ENCODE data around the gene MACROD1.
A peak's percentile ranks its signal among the peaks of the same experiment; 100 is the strongest.
"Not testable (repeated sequence)": the region's sequence is repeated elsewhere in the genome, so short reads cannot be mapped to it uniquely, and the experiment has no call there.

The MACROD1 gene

DNA sequence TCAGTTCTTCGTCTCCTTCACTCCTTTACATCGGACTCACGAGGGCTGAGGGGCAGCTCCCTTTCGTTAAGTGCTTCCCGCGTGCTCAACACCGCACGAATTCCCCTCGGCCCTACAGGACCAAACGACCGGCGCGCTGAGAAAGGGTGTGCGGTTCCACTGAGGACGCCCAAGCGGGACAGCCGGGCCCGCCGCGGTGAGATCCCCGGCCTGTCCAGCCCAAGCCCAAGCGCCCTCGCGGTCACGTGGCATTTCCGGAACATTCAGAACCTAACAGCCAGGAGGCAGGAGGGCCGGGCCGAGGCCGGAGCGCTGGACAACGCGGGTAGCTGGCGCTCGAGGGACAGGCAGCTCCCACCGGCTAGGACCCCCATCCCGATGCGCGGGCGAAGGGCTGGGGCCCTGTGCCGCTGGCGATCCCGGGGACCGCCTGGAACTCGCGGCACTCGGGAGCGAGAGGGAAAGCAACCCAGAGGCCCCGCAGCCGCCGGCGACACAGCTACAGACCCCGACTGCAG lies 19.3 kb upstream of the MACROD1 start:
- DNase-seq: peak; percentile 83

DNA sequence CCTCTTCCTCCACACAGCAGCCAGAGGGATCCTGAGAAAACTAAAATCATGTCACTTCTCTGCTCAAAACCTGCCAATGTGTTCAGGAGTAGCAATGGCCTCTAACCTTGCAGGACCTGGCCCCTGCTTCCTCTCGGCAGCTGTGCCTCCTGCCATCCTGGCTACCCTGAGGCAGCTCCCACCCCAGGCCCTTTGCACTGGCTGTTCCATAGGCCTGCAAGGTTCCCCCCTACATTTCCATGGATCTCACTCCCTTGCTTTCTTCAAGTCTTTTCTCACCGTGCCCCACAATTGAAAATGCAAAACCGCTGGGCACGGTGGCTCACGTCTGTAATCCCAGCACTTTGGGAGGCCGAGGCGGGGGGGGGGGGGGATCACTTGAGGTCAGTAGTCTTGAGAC lies 18.0 kb upstream of the MACROD1 start:
- DNase-seq: no peak

DNA sequence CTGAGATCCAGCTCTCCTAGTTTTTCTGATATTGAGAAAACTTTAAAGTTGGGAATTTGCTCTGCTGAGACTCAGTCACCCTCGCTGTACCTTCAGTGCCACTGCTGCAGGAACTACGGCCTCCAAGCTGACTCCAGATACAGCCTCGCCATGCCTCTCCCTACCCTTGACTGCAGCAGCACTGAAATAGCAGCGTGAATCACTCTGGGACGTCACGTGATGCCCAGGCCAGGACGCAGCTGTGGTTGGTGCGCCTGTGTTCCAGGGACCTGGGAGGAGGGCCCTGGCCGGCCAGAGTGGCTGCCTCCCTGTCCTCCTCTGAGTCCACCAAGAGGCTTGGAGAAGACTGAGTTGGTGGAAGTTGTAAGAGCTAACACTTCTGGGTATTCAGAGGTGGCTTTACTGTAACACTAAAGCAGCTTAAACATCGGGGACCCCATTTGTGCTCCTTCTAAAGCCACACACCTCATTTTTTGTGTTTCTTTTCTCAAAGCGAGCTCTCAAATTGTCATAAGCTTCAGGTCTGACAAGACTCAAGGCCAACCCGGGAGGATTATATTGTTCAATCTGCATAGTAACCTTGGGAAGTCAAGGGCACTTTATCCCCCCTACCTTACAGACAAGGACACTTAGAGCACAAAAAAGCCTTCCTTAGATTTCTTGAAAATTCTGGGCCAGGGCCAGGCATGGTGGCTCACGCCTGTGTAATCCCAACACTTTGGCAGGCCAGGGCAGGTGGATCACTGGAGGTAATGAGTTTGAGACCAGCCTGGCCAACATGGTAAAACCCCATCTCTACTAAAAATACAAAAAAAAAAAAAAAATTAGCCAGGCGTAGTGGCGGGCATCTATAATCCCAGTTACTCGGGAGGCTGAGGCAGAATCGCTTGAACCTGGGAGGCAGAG lies 15.8 kb upstream of the MACROD1 start:
- DNase-seq: no peak

DNA sequence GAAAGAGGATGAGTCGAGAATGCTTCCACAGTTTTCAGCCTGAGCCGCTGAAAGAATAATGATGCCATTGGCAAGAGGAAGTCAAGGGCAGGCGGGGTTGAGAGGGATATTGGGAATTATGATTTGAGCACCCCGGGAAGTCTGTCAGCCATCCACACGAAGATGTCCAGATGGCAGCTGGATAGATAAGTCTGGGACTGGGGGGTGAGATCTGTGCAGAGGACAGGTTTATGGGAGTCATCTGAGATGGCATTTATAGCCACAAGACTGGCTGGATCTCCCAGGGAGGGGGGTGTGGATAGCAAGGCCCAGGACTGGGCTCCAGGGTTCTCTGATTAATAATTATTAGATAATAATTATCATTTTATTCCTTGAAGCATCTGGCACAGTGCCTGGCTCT lies 15.0 kb upstream of the MACROD1 start:
- no peak for DNase-seq

DNA sequence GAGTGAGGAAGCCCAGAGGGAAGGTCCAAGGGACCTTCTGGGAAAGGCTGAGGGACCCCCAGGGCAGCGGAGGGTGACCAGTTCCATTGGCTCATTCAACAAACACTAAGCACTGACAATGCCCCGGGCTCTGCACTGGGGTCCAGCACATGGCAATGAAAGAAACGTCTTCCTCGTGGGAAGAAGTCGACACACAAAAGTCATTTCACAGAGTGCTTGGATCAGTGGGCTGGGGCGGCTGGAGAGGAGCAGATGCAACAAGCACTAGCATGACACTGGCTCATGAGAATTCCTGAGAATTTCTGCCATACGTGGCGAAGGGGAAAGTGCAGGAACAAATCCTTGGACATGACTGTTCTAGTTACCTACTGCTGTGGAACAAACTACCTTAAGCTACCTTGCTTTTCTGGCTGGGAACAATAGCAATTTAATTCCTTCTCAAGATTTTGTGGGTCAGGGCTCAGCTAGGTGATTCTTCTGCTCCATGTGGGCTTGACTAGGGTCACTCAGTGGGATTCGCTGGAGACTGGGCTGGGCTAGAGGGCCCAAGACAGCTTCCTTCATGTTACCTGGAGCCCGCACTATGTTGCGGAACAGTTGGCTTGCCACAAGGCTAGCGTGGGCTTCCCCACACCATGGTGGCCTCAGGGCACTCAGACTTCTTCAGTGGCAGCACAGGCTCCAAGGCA lies 13.2 kb upstream of the MACROD1 start:
- no peak for DNase-seq

DNA sequence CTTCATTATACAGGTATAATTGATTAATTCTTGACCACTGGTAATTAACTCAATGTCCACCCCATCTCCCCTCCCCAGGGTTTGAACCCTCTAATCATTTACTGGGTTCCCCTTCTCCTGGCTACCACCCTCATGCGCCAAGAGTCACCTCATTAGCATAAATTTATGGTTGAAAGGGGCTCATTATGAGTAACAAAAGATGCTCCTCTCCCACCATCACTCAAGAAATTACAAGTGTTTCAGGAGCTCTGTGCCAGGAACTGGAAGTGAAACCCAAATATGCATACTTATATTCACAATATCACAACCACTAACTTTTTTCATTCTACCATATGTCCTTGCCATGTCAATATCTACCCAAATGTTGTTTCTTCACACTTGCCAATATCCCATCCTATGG lies 12.3 kb upstream of the MACROD1 start:
- DNase-seq: no peak

DNA sequence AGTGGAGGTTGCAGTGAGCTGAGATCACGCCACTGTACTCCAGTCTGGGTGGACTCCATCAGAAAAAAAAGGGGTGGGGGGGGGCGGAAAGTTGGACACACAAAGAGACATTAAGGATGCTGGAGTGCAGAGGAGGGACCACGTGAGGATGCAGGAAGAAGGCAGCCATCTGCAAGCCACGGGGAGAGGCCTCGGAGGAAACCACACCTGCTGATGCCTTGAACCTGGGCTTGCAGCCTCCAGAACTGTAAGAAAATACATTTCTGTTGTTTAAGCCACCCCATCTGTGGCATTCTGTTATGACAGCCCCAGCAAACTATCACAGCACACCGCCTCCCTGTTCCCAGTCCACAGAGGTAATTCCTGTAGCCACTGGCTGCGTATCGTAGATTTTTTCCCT lies 10.8 kb upstream of the MACROD1 start:
- DNase-seq: no peak

DNA sequence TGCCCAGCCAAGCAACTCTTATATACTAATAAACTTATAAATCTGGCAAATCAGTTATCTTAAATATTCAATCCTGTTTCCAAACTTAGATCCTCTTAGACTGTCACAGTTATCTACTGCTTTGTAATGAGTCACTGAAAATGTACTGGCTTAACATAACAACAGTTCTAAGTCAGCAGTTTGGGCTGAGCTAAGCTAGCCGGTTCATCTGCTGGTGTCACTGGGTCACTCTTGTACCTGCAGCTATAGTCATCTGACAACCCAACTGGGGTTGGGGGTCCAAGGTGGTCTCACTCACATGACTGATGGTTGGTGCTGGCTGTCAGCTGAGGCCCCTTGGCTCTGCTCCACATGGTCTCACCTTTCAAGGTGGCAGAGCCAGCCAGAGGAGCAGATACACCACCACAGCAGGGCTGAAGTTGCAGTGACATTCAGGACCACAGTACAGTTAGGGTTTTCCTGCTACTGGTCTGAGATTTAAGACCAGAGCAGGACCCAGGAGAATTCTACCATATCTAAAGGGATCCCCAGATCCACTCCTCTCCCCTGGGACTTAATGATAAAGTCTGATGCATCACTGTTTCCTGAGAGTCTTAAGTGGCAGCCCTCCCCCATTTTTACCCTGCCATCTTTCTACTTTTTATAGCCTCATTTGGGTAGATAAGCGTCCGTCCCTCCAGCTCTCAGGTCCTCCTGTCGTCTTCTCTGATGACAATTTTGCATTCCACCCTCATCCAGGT lies 7.9 kb upstream of the MACROD1 start:
- no peak for DNase-seq

DNA sequence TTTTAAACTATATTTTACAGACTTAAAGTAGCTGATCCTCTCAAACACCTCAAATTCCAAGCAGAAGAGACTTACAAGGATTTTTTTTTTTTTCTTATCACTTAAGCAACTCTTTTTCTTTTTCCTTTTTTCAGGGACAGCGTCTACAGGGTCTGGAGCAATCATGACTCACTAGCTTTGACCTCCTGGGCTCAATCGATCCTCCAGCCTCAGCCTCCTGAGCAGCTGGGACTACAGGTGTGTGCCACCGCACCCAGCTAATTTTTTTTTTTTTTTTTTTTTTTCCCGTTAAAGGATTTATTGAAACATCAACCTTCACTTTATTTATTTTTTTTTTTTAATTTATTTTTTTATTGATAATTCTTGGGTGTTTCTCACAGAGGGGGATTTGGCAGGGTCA lies 4.5 kb upstream of the MACROD1 start:
- no peak for DNase-seq

DNA sequence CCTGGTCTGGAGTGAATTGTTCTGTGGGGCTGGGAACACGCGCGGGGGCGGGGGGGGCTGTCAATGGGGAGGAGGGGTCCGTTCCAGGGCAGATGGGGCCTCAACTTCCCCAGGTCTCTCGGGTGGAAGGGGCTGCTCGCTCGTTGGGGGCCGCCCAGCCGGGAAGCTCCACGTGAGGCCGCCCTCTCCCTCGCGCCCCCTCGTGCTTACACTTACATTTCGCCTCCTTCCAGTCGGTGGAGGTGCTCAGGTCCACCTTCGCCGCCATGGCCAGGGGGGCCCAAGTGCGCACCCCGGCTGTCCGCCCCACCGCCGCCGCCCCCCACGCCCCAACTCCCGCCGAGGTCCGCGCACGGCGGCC lies 452 bp downstream of the MACROD1 start:
- DNase-seq: no peak

DNA sequence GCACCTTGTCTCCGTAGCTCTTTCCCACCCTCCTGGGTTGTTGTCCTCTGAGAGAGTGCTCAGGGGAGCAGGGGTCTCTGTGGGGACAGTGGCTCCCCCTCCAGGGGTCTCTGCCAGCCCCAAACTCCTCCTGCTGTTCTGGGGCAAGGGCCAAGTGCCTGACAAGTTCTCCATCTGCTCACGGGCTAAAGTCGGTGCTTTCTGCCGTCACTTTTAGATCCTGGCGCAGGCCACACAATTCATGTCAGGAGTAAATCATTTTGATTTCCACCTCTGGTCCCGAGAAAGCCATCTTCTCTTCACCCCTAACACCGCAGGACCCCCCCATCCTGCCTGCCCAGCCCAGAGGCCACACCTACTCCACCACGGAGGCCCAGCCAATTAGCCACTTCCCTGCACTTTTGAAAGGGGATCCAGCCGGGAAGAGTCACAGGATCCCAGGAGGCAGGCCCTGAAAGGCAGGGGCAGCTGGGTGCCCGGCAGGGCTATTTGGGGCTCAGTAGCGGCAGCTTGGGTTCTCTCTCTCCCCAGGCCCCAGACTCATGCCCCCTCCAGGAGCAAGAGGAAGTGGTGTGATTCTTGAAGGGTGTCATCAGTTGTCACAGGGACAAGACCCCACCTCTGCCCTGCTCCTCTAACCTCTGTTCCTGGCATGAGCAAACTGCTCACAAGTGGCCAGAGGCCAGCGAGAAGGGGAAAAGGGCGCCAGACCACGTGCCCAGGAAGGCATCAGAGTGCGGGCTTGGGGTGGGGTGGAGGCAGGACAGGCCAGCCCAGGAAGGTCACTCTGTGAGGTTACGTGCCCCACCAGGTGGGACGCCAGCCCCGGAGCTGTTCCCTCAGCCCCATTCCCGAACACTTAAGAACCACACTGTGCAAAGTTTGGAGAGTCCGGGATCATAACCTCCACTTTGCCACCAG lies 1.3 kb downstream of the MACROD1 start:
- no peak for DNase-seq

DNA sequence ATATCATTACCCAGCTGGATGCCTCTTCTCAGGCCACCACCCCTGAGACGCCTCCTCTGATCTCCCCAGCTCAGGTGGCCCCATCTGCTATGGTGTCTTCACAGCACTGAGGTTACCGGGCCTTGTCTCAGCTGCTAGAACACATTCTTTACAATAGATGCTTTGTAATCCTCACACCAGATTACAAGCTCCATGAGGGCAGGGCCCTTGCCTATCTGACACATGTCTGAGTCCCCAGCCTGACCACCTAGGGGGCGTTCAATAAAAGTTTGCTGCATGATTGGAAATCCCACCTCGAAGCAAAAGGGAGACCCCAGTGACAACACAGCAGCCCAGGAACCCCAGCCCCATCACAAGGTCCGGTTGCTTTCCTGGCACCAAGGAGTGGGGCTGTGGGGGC lies 2.0 kb downstream of the MACROD1 start:
- DNase-seq: no peak

DNA sequence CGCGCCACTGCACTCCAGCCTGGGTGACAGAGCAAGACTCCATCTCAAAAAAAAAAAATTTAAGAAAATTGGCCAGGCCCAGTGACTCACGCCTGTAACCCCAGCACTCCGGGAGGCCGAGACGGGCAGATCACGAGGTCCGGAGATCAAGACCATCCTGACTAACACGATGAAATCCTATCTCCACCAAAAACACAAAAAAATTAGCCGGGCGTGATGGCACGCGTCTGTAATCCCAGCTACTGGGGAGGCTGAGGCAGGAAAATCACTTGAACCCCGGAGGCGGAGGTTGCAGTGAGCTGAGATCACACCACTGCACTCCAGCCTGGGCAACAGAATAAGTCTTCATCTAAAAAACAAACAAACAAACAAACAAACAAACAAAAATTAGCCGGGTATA lies 3.1 kb downstream of the MACROD1 start:
- not testable (repeated sequence) for DNase-seq

DNA sequence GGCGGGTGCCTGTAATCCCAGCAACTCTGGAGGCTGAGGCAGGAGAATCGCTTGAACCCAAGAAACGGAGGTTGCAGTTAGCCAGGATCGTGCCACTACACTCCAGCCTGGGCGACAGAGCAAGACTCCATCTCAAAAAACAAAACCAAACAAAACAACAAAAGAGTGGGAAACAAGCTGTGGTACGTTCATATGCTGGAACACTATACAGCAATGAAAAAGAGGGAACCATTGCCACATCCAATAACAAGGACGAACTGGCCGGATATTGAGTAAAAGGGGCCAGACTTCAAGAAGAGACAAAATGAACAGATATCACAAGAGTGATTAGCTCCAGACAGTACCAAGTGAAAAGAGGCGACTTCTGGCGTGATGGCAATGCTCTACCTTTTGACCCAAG lies 4.9 kb downstream of the MACROD1 start:
- no peak for DNase-seq

DNA sequence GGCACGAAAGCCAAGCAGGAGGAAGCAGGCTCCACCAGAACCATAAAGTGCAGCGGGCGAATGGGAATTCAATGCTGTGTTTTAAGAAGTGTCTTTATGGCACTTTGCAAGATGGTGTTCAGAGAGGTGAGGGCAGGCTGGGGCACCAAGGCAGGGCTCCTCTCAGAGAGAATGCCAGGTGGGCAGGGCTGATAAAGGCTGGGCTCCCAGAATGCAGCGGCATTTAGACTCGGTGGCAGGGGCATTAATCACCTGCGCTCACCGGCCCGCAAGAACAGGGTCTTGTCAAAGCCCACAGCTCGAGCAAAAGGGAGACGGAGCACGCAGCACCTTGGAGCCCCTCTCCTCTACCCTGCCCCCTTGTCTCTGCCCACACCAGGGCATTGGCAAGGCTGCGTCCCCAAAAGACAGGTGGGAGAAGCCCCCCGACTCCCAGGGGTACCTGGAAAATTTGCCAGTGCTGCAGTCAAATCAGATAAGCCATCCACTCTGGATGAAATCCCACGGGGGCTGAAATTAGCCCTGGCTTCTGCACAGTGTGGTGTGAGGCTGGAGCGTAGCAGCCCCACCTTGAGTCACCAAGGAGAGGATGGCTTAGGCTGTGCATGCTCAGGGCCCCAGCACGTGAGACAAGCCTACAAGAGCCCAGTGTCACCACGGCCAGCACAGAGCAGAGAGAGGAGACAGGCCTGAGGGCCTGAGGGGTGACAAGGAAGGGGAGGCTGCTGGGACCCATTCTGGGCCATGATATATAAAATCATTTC lies 8.1 kb downstream of the MACROD1 start:
- no peak for DNase-seq

DNA sequence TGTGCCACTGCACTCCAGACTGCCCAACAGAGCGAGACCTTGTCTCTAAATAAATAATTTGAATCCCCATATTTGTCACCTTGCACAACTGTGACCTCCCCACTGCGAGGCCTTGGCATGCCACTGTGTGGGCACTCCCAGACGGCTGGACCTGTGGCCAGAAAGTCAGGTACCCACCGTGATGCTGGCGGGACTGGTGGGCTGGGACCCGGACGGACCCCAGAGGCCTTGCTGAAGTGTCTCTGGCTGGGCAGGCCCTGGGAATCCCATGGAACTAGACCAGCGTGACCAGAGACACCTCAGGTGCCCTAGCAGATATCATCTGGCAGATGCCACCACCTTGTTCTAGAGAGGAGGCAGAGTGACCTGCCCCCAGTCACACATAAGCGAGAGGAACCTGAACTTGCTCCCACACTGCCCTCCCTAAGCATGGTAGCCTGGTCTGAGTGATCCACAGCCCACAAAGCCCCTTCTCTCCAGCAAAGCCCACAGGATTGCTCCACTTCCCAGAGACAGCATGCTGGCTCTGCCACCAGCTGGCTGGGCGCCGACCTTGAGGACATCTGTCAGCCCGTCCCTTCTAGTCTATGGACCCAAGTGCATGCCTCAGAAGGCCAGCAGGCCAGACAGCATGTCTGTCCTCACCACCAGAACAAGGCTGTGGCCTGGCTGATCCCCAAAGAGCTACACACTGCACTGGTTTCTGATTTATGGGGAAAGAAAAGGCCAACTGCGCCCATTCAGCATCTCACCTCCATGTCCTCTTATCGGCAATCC lies 9.5 kb downstream of the MACROD1 start:
- DNase-seq: no peak

DNA sequence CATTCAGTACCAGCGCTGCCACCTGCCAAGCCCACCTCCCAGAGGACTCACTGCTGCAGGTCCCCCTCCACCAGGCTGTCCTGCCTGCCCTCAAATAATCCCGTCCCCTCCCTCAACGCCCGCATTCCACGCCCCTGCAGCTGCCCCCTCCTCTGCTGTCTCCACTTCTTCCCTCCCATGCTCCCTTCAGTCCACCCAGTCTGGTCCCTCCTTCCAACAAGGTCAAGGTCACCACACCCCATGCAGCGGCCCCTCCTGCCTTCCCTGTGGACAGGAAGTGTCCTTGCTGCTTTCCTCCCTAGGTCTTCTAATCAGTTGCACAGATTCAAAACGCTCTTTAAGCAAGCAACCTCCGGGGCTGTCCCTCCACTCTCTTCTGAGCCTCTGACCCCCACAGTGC lies 12.1 kb downstream of the MACROD1 start:
- DNase-seq: no peak

DNA sequence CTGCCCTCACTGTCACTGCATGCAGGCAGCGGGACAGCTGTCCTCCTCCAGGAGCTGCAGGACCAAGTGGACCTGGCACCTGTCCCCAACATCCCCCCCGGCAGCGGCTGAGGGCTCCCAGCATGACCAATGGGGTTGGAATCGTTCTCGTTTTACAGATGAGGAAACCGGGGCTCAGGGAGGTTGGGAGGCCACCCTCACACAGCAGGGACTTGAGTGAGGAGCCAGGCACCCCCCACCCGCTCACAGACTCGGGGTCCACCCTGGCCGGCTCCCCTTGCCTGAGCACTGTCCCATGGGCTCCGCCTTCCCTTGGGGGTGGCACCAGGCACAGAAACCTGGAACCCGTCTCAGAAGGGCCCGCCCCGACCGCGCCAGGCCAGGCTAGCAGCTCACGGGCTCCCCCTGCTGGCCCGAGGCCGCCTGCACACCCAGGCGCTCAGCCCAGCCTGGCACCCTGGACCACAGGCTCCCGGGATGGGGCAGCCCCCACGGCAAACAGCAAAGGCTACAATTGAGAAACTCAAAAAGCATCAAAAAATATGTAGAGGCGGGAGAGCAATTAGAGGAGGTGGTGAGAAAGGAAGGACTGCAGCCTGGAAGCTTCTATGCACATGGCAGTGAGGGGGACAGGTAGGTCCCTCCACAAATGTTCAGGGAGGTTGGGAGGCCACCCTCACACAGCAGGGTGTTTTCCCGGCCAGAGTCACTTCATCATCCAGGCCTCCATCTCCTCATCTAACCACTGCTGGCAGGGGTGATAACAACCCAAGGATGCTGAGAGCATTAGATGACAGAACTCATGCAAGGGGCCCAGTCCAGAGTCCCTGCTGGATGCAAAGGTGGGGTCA lies 12.8 kb downstream of the MACROD1 start:
- DNase-seq: peak; percentile 37

DNA sequence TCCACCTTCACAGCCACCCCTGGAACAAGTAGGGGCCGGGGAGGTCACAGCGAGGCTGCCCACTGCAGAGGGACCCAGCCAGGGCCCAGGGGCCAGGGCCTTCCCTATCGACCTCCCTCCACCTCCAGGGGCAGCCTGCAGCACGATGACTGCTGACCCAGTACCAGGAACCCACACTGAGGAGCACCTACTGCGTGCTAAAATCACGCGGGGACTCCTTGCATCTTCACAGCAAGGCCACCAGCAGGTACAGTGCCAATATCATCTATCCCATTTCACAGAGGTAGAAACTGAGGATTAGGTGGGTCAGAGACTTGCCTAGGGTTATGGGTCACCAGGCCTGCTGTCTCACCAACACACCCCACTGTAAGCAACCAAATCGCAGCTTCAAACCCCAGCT lies 14.6 kb downstream of the MACROD1 start:
- no peak for DNase-seq
